IPS DF 4.7 (cell line): Measurements from ENCODE around the gene COL25A1.
A peak's percentile ranks its signal among the peaks of the same experiment; 100 is the strongest.
"Not testable (repeated sequence)": the region's sequence is repeated elsewhere in the genome, so short reads cannot be mapped to it uniquely, and the experiment has no call there.

Source experiments
- DNase-seq: peaks from one replicate; pipeline ENCODE4 v3.0.0-alpha.2; 2013; ENCODE audit warnings: low spot score; ENCODE audit errors: extremely low read depth

The COL25A1 gene

DNA sequence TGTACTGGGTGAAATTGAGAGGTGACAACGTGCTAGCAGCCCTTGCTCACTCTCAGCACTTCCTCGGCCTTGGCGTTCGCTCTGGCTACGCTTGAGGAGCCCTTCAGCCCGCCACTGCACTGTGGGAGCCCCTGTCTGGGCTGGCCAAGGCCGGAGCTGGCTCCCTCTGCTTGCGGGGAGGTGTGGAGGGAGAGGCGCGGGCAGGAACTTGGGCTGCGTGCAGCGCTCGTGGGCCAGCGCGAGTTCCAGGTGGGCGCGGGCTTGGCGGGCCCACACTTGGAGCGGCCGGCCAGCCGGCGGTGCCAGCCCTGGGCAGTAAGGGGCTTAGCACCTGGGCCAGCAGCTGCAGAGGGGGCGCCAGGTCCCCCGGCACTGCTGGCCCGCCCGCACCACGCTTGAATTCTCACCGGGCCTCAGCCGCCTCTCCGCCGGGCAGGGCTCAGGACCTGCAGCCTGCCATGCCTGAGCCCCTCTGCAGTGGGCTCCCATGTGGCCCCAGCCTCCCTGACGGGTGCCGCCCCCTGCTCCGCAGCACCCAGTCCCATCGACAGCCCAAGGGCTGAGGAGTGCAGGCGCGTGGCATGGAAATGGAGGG is 290.1 kb downstream of the COL25A1 start:
- no peak for DNase-seq

DNA sequence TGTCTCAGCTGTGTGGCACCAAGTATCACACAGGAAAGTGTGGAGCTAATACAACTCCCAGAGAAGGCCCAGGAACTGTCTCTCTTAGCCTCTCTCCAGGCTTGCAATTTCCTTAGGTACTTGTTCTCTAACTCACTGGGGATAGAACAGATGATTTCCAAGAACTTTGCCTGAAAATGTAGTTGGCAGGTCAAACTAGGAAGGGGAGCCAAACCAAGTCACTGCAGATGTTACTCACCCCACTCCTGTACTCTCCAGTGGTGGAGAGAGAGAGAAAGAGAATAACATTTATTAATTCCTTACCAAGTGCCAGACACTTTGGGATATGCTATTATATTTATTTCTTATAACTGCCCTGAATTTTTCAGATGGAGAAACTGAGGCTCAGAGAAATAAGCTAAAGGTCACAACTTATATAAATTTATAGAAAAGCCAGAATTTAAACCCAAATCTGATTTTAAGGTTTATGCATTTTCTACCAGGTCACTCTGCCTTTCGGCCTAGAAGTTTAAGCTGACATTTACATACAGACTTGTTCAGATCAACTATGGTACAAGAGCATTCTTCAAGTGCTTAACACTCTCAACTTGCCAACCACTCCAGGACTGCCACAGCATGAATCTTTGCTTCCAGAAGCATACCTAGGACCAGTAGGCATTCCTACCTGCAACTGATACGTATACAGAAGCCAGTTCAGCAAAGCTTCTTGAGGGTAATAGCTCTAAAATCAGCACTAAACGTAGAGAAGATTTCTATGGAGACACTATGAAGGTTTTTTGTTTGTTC is 291.0 kb downstream of the COL25A1 start:
- no peak for DNase-seq

DNA sequence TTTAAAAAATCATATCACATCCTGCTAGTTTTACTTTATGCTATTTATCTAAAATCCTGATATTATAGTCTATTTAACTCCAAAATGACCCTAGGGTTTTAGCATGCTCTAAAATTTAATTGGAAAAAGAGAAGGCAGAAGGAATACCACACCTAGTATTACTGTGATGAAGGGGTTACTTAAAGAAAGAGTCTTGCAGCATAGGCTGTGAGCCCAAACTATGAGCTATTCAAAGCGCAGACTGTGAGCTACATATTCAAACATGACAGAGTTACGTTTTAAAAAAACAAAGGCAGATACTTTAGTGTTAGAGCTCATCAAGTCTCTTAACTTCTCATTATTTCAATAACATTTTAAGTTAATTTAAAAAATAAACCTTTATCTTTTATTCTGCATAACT is 291.9 kb downstream of the COL25A1 start:
- DNase-seq, result no peak

DNA sequence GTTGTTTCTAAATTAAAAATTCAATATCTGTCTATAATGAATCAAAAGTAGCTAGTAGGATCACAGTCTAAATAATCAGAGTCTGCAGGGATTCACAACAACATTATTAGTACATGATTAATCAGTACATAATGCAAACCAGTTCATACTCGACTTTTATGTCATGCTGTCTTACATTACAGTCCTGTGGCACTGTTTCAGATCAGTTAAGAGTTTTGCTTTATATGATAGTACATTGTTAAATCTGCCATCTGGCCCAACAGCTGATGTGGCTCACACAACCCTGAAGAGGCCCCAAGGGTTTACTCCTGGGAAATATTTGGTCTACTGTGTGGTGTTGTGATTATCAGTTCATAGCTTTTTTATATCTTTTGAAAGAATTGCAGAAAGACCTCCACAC is 292.5 kb downstream of the COL25A1 start:
- DNase-seq, result no peak

DNA sequence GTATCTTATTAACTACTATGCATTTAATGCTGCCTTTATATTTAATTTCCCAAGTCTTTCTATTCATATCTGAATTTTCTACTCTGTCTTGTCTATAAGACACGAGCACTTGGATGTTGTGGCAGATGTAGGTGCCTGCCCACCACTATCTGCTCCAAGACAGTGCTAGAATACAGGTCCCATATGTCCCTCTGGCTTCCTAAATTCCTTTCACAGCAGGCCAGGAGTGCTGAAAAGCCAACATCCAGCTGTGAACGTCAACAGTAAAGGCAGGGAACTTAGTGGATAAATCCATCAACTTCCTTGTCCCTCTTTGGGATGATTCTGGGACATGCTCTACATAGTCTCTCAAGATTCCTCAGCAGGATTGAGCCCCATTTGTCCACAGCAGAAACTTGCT is 294.5 kb downstream of the COL25A1 start:
- DNase-seq, result peak; percentile 33

DNA sequence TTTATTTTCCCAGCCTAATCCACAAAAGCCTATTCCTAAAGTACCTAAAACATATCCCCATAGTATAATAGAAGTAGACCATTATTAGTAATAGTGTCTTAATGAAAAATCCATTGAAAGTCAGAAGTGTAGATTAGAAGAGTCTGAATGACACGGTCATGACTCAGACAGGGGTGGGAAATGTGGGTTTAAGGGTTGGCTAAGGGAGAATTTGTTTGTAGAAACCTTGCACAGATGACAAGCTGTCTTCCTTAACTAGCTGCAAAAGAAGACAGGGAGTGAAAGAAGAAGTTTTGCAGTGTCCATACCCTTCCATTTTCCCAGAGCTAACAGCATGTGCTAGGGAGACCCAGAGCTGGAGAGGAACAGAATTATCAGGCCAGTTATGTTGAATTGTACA is 296.9 kb downstream of the COL25A1 start:
- DNase-seq, result no peak

DNA sequence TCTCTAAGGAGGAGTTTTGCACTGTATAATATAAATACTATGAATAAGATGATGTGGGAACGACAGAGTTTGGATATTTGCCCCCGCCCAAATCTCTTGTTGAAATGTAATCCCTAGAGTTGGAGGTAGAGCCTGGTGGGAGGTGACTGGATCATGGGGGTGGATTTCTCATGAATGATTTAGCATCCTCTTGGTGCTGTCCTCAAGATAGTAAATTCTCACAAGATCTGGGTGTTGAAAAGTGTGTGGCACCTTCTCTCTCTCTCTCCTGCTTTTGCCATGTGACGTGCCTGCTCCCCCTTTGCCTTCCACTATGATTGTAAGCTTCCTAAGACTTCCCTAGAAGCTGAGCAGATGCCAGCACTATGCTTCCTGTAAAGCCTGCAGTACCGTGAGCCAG is 298.0 kb downstream of the COL25A1 start:
- DNase-seq, result no peak

DNA sequence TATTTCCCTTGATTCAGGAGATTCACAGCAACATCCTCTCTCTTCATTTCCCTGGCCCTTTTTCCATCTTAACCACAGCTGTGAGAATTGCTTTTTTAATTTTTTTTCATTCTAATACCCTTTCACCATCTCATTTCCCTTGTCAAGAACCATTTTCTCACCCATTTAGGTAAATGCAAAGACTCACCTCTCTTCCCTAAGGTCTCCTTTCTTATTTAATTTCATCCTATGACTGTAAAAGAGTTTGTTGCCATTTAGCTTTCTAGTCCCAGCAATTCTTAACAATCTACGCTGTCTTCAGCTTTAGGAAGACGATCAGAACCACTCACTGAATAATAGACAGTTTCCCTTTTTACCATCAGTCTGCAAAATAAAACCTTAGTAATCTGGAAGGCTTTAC is 298.5 kb downstream of the COL25A1 start:
- no peak for DNase-seq

DNA sequence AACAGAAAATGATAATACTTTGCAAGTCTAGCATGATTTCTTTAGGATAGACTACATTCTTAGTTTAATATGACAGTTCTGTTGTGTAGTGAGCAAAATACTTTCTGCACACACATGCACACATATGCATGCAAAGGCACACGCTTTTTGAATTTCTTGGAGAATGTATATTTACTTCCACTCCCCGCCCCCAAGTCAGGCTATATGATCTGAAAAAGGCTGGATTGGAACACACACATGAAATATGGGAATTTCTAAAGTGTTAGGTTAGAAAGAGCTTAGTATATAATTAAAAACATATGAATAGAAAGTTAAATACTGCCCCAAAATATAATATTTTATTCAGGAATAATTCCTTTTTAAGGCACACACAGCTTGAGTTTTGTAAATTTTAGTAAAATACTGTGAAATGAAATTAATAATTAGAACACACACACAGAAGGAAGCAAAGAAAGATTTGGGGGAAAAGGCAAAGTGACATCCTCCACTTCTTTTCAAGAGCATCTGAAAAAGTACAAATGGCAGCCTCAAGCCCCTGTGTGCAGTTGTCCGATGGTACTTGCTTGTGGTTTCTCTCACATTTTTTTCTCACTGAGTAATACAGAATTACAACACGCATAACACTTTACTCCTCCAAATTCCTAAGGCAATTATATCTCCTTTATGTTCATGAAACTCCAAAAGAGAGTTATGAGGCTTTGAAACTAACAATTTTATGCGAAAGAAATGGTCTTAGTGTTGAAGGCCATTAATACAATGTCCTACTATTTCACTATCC is 310.7 kb downstream of the COL25A1 start:
- no peak for DNase-seq

DNA sequence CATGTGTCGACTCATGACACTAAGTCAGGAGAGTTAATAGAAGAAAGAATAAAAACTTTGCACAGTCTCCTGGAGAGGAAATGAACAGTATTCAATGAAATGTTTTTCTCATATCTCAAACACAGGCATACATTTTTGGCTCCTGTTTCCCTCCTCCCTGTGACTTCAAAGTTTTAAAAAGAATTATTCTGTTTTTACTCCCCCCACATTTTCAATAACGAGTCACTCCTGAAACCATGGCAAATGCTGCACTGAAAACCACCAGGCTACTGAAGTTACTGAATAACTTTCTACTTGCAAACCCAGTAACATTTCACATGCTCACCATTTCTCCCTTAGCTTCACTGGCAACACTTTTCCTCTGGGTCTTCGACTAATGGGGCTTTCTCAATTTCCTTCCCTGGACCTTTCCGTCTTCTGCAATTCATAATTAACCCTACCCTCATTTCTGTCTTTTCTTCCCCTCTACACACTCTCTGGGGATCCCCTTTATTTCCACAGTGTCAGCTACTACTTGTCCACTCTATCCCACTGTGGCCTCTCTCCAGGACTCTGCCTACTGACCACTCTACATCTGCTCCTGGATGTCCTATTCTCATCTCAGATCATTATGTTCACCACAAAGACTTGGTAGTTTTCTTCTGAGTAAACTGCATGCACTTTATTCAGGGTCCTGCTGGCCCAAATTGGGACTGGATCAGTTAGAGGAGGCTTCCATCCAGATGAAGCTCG is 313.8 kb downstream of the COL25A1 start:
- DNase-seq, result no peak

DNA sequence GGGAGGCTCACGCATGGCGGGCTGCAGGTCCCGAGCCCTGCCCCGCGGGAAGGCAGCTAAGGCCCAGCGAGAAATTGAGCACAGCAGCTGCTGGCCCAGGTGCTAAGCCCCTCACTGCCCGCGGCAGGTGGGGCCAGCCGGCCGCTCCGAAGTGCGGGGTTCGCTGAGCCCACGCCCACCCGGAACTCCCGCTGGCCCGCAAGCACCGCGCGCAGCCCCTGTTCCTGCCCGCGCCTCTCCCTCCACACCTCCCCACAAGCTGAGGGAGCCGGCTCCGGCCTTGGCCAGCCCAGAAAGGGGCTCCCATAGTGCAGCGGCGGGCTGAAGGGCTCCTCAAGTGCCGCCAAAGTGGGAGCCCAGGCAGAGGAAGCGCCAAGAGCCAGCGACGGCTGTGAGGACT is 318.0 kb downstream of the COL25A1 start:
- not testable (repeated sequence) for DNase-seq

DNA sequence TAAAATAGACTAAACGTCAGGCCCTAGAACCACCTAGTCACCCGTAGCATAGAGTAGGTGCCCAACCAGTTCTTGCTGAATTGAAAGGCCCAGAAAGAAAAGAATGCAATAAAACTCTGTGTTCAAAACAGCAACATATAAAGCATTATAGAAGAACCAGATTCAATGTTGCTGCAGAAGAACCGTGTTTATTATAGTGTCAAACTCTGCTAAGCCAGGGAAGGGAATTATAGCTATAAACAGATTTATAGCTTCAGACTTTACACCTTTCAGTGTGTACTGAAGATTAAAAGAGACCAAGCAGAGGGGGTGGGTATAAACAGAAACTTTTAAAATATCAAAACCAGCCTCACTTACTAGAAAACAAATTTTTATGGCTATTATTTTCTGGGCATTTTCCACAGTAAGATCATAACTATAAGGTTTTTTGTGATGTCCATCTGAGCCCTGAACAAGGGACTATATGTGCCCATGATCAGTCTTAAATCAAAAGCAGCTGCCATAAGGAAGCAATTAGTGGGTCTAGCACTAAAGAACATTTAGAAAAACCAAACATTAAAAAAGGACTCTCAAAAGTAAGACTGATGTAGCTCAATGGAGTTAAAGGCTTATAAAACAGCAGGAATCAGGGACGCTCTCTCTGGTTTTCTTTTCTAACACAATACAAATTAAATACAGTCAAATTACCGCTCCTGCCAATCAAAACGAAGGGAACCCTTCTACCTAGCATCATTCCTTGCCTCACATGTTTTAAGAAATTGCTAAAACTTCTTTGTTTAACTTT is 319.9 kb downstream of the COL25A1 start:
- no peak for DNase-seq

DNA sequence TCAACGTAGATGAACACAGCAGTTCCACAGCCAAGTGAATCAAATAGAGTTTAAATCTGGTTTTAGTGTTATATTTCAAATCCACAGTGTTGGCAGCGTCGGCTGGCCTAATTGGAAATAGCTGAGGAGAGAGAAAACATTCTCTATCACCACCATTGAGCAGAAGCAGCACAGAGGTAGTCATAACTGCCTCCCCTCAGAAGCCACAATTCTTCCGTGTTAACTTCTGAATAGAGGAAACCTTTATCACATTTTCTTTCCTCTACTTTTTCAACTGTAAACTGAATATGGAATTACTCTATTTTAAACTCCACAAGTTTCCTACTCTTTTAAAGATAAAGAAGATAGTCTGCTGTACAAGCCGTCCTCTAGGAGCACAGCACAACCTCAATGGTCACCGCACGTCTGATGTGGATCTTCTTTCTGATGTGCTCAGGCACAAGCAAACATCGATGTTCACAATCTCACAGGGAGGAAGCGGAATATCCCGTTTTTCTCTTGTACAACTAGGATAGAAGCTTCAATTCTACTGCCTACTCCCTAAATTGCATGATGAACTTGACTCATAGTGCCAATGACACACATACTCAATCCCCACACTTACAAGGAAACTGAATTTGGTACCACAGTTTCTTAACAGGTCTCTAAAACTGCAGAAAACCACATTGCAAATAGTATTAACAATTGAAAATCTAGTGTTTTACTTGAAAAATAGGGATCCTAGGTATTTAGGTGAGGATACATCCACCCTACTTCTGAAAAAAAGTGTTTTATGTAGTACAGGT is 321.8 kb downstream of the COL25A1 start:
- no peak for DNase-seq

DNA sequence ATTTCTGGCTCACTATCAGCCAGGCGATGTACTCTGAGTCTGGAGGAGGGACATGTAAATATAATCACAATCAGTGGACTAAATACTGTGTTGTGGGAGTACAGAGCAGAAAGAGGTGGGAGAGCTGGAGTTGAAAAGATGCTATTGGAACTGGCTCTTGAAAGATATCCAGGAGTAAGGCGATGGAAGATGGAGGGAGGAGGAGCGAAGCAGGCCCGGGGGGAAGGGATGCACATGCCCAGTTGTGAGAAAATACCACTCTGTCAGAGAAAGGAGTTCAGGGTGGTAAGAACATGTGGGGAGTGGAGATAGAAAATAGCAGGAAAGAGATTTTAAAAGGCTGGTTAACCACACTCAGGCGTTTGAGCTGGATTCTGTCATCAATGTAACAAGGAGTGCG is 322.7 kb downstream of the COL25A1 start:
- DNase-seq, result no peak

DNA sequence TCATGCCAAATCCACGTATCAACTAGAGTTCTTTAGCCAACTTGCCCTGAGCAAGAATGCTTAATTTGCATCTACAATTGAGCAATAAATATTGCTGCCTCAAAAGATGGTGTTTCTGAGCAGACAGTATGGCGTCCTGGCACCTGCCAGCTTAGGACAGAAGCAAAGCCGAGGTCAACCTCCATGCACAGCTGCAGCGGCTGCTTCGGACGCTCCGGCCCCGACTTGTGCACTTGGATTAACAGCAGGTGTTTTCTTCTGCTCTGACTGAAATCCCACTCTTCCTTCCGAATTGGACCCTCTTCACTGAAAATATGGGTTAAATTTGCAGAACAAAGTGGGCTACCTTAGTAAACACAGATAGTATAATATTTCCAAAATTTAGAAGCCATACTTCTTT is 324.4 kb downstream of the COL25A1 start:
- no peak for DNase-seq

DNA sequence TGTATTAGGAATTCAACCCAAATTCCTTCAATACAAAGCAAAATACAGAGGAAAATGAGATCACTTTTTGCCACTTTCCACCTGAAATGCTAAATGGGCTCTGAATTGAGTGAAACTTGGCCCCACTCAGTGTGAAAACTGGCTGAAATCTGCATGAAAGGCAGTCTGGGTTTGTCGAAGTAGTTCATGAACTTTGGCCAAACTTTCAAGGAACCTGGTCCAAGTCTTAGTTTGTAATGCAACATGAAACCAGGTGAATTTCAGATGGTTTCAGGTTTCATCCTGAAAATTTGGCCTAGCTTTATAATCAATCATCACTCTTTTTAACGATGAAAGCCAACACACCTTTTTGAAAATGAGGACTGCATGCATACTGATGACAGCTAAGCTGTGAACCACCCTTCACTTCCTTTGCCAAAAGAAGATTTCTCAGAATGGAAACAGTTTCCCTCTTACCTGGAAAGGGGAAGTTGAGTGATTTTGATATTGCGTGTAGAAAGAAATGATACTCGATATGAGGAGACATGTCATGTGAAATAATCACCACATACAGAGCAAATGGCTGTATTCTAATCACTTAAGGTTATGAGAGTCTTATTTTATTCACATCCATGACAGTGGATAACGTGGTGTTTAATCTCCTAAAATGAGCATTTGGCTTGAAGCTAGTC is 329.7 kb downstream of the COL25A1 start:
- DNase-seq, result no peak

DNA sequence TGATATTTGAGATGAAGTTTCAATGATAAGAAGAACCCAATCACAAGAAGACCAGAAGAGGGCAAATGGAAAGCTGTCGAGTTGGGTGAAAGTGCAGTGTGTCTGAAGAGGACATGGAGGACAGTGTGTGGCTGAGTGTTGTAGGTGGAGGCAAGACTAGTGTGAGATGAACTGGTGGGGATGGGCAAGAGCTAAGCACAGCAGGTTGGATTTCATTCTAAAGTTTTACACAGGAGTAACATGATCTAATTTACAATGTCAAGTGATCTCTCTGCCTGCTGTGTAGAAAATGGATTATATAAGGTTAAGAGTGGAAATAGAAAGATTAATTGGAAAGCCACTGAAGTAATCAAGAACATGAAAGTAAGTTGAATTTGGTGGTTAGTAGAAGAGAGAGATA is 331.0 kb downstream of the COL25A1 start:
- no peak for DNase-seq

DNA sequence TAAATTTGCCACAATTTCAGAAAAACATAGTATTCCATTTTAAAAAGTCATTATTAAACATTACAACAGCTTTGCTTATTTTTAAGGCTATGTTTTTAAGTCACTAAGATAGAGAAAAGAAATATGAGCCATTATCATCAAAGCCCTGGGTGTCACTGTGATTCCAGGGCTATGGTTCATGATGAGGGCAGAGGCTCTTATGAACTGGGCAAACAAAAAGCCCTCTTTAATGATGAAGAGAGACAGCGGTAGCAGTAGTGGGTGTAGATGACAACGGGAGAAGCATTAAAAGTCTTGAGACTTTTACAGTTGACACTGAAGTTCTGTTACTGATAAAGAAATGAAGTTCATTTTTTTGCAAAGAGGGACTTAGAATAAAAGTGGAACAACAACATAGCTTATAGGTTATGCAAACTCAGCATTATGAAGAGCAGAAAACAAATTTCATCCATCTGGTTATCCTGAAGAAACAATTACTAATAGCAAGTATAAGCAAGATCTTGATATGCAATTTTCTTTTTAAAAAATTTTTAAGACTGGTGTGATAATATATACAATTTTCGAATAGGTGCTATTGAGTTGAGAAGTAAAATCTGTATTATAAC is 336.9 kb downstream of the COL25A1 start:
- DNase-seq, result no peak

DNA sequence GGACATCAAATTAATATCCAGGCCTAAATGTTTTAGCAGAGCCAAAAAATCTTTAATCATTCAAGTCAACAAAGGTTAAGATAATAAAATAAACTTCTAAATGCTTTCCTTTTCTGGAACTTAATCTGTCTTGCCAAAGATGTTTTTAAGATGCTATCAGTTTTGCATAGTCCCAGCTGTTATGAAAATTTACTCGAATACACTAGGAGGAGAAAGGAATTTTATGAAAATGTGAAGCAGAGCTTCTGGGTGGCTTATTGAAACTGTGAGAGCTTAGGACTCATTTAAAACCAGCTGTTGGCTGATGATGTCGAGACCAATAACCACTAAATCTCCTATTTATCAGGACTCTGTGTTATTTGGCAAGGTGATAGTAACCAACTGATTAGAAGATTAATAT is 337.4 kb downstream of the COL25A1 start:
- no peak for DNase-seq
